Tibial artery (tissue), 4 donors: ENCODE data around the gene TMEM242.
"Not testable (repeated sequence)": the region's sequence is repeated elsewhere in the genome, so short reads cannot be mapped to it uniquely, and the experiment has no call there.

Experiments
- DNase-seq, 2 donors: peaks; one replicate each; pipeline ENCODE4 v3.0.0-alpha.2; 2019
- H3K27ac ChIP-seq, 2 donors: fragments of 200-600 bp; sonication (generic) in 1 of 2; 1 replicate in 1 of 2; 2 replicates in 1 of 2; pipeline ENCODE4 v1.5.1; 2018 to 2019; ENCODE audit warnings: mild to moderate bottlenecking in 1 of 2
- H3K27me3 ChIP-seq, 2 donors: fragments of 200-600 bp; sonication (generic) in 1 of 2; one replicate each; pipeline versions ENCODE4 v1.5.1 to v1.6.0; 2016 to 2019
- H3K36me3 ChIP-seq, 3 donors: fragments of 200-600 bp; sonication (generic) in 2 of 3; one replicate each; pipeline ENCODE4 v1.5.1; 2016 to 2019; ENCODE audit warnings: mild to moderate bottlenecking in 2 of 3
- H3K4me1 ChIP-seq, 4 donors: fragments of 200-600 bp; sonication (generic) in 2 of 4; 1 replicate in 3 of 4; 2 replicates in 1 of 4; pipeline ENCODE4 v1.5.1; 2016 to 2019
- H3K4me3 ChIP-seq, 2 donors: fragments of 200-600 bp; sonication (generic) in 1 of 2; 1 replicate in 1 of 2; 2 replicates in 1 of 2; pipeline ENCODE4 v1.5.1; 2018 to 2019; ENCODE audit warnings: mild to moderate bottlenecking in 2 of 2
- H3K9me3 ChIP-seq, 3 donors: fragments of 200-600 bp; sonication (generic) in 1 of 3; one replicate each; pipeline ENCODE4 v1.5.1; 2016 to 2019
- intact Hi-C: fragments of 100-400 bp; cut with DNase I; formaldehyde crosslinking; loops from one replicate; pipeline ENCODE4 v1.15.0; 2023; ENCODE audit warnings: low total_unique reads
- TF ChIP-seq, protein P1 (sequence below), 2 experiments: fragments of 200-600 bp in 1 of 2; fragments of 450-650 bp in 1 of 2; IDR thresholded peaks; one replicate each; pipeline ENCODE4 v1.5.1; 2017 to 2019; ENCODE audit warnings: antibody characterized with exemption in 2 of 2, mild to moderate bottlenecking in 1 of 2, moderate library complexity in 1 of 2

TMEM242 gene

GRCh38 chr6:157337751-157338150 is 14.4 kb upstream of the TMEM242 start:
- Histone ChIP-seq H3K27me3 (peaks cover 0 to 7% of the 10 kb centered on the region in 2 donors), H3K4me3 (no peak overlapping the region), H3K9me3 (no peaks in the 10 kb centered on the region), H3K27ac (no peak overlapping the region), H3K4me1 (no peaks in the 10 kb centered on the region), H3K36me3 (no peaks in the 10 kb centered on the region)
- intact Hi-C loops: no loop called here
- no peak for DNase-seq
- TF ChIP-seq, protein P1, sequence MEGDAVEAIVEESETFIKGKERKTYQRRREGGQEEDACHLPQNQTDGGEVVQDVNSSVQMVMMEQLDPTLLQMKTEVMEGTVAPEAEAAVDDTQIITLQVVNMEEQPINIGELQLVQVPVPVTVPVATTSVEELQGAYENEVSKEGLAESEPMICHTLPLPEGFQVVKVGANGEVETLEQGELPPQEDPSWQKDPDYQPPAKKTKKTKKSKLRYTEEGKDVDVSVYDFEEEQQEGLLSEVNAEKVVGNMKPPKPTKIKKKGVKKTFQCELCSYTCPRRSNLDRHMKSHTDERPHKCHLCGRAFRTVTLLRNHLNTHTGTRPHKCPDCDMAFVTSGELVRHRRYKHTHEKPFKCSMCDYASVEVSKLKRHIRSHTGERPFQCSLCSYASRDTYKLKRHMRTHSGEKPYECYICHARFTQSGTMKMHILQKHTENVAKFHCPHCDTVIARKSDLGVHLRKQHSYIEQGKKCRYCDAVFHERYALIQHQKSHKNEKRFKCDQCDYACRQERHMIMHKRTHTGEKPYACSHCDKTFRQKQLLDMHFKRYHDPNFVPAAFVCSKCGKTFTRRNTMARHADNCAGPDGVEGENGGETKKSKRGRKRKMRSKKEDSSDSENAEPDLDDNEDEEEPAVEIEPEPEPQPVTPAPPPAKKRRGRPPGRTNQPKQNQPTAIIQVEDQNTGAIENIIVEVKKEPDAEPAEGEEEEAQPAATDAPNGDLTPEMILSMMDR (IDR thresholded peaks at IDR 0.05): no peak

GRCh38 chr6:157337276-157337675 is 14.0 kb upstream of the TMEM242 start:
- H3K27me3 ChIP-seq, H3K4me1 ChIP-seq, H3K4me3 ChIP-seq, intact Hi-C loops, DNase-seq, H3K27ac ChIP-seq, H3K9me3 ChIP-seq, H3K36me3 ChIP-seq: not testable (repeated sequence)

DNA sequence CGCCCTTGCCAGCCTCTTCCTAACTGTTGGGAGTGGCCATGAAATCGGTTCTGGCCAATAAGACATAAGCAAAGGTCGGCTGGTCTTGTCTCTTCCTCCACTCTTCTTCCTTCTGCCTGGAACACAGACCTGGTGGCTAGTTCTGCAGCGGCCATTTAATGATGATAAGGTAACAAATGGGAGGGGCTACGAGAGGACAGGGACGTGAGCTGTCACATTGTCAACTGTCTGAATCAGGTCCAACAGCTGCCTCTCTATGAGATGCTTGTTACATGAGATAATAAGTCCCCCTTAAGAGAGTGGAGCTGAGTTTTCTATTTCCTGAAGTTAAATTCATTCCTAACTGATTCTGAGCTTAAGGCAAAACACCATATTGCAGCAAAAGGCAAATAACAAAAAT is 12.5 kb upstream of the TMEM242 start:
- TF ChIP-seq, protein P1 (IDR thresholded peaks at IDR 0.05): no peak
- intact Hi-C loops: no loop called here

GRCh38 chr6:157333956-157334355 is 10.6 kb upstream of the TMEM242 start:
- TF ChIP-seq, protein P1 (IDR thresholded peaks at IDR 0.05): no peak
- intact Hi-C loops: no loop called here

More for the DNA sequence above, 12.5 kb upstream of the TMEM242 start:
- no peaks in the 10 kb centered on the region for H3K4me1 ChIP-seq
- H3K36me3 ChIP-seq: no peaks in the 10 kb centered on the region
- H3K27me3 ChIP-seq: peaks cover 0 to 9% of the 10 kb centered on the region in 2 donors
- H3K27ac ChIP-seq: no peak overlapping the region
- H3K4me3 ChIP-seq: no peak overlapping the region
- H3K9me3 ChIP-seq: no peaks in the 10 kb centered on the region
- no peak for DNase-seq

GRCh38 chr6:157333537-157333936 is 10.2 kb upstream of the TMEM242 start:
- no peak for DNase-seq
- H3K36me3 ChIP-seq: no peaks in the 10 kb centered on the region
- TF ChIP-seq, protein P1 (IDR thresholded peaks at IDR 0.05): no peak
- H3K27me3 ChIP-seq: peaks cover 0 to 8% of the 10 kb centered on the region in 2 donors
- intact Hi-C loops: no loop called here
- no peak overlapping the region for H3K4me3 ChIP-seq
- H3K4me1 ChIP-seq: no peaks in the 10 kb centered on the region
- H3K27ac ChIP-seq: no peak overlapping the region
- H3K9me3 ChIP-seq: no peaks in the 10 kb centered on the region

More at GRCh38 chr6:157333956-157334355, 10.6 kb upstream of the TMEM242 start:
- Histone ChIP-seq H3K4me3 (no peak overlapping the region), H3K4me1 (no peaks in the 10 kb centered on the region), H3K36me3 (no peaks in the 10 kb centered on the region), H3K9me3 (no peaks in the 10 kb centered on the region), H3K27ac (no peak overlapping the region), H3K27me3 (peaks cover 0 to 9% of the 10 kb centered on the region in 2 donors)
- no peak for DNase-seq

DNA sequence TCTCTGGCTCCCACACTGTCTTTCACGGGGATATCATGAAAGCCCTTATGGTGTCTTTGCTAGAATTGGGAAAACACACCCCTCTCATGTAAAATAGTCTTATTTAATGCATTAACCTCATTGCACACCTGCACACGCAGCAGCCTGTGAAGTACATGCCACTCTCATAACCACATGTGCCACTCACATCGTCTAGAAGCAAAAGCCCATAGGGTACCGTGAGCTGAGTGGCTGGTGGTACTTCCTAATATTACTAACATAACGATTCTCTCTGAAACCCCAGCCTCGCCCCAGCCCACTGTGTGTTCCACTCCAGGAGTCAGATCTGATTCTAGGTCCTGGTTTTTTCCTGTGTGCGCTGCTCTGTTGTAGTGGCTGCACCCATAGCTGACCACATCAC is 9.5 kb upstream of the TMEM242 start:
- intact Hi-C loops: no loop called here
- Histone ChIP-seq H3K4me1 (no peaks in the 10 kb centered on the region), H3K27me3 (peaks cover 0 to 4% of the 10 kb centered on the region in 2 donors), H3K4me3 (no peak overlapping the region), H3K9me3 (no peaks in the 10 kb centered on the region), H3K27ac (no peak overlapping the region), H3K36me3 (no peaks in the 10 kb centered on the region)
- TF ChIP-seq, protein P1 (IDR thresholded peaks at IDR 0.05): no peak
- DNase-seq: no peak
